Inflammatory macrophage treated with lipopolysaccharide for 1 hour (primary cell): ENCODE data around the gene CDK10.
"Not testable (repeated sequence)": the region's sequence is repeated elsewhere in the genome, so short reads cannot be mapped to it uniquely, and the experiment has no call there.

Experiments
- DNase-seq, 2 donors: peaks; one replicate each; pipeline ENCODE4 v3.0.0-alpha.2; 2020 to 2022

CDK10 gene

DNA sequence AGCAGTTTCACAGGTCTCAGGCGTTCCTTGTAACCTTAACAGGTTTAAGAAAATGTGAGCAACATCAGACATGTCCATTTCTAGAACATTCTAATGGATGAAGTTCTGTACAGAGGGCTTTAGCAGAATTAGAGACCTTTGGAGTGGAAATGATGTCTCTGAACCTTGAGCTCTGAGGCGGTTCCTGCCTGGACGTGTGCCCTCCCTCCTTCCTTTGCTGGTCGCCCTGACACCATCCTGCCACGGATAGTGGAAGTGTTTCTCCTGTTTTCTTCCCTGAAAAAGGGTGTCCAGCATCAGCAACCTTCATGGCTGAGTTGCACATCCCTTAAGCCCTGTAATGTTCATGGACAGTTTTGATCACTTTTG, 17.7 kb upstream of the CDK10 start:
- DNase-seq = no peak

DNA sequence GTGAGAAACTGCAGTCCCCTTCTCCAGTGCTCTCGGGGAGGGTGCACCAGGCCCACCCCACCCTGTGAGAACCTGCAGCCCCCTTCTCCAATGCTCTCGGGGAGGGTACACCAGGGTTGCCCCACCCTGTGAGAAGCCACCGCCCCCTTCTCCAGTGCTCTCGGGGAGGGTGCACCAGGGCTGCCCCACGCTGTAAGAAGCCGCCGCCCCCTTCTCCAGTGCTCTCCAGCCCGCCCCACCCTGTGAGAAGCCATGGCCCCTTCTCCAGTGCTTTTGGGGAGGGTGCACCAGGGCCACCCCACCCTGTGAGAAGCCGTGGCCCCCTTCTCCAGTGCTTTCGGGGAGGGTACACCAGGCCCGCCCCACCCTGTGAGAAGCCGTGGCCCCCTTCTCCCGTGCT, 16.7 kb upstream of the CDK10 start:
- DNase-seq = no peak

DNA sequence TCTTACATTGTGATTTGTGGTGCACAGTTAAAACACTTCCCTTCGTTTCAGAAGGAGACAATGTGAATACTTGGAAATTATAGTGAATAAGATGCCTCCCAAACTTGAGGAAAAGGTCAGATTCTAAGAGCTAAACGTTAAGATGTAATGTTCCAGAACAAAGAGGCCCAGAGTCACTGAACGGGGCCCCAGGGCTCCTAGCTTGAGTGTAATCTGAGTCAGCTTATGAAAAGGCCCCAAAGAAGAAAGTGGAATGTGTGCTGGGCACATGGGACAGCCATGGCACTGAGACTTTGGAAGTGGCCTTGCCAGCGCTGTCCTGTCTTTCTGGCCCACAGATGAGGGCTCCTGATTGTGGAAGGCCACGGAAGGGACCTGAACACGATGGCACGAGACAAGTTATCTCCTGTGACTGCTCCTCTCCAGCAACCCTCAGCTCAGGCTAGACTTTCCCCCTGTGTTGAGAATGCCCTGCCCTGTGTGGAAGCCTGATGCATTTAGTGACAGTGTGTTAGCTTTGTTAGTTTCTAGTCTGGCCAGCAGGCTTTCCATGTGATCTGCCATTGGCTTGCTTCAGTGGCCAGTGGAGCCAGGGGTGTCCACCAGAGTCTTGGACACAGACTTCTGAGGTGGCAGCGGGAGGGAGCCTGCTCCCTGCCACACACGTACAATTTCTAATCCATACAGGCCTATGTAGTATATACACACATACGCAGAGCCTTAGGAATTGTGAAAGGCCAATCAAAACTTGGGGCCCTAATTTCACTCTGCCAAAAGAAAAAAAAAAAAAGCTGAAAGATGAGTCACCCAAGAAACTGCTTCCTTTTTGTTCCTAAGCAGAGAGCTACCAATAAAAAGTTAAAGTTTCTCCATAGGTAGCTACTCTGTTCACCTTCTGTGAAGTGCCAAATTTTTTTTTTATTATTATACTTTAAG, 15.7 kb upstream of the CDK10 start:
- no peak for DNase-seq

DNA sequence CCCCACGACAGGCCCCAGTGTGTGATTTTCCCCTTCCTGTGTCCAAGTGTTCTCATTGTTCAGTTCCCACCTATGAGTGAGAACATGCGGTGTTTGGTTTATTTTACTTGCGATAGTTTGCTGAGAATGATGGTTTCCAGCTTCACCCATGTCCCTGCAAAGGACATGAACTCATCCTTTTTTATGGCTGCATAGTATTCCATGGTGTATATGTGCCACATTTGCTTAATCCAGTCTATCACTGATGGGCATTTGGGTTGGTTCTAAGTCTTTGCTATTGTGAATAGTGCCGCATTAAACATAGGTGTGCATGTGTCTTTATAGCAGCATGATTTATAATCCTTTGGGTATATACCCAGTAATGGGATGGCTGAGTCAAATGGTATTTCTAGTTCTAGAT, 14.9 kb upstream of the CDK10 start:
- not testable (repeated sequence) for DNase-seq

DNA sequence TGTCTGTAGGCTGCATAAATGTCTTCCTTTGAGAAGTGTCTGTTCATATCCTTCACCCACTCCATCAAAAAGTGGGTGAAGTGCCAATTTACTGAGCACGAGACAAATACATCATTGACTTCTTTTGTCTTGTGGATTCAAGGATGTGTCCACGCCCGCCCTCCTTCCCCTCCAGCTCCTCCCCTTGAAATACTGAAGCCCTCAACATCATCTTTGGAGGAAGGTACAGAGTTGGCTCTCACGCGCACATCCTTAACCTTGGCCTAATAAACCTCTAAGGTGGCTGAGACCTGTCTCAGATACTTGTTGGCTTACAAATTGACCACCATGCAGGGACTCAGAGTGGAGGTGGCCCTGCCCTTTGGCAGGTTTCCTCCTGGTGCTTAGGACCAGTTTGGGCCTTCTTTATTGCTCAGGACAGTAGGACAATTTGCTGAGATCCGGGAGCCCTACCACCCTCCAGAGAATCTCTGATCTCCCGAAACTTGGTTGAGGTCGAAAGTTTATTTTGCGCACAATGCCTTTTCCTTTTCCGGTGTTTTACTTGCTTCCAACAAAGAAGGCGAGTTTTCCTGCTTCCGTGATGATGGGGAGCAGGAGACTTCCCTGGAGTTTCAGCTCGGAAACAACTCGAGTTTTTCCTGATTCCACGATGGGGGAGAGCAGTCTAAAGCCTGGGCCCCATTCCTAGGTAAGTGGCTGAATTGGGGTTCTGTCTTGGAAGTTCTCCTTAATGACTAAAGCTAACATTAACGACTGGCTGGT, 14.1 kb upstream of the CDK10 start:
- no peak for DNase-seq

DNA sequence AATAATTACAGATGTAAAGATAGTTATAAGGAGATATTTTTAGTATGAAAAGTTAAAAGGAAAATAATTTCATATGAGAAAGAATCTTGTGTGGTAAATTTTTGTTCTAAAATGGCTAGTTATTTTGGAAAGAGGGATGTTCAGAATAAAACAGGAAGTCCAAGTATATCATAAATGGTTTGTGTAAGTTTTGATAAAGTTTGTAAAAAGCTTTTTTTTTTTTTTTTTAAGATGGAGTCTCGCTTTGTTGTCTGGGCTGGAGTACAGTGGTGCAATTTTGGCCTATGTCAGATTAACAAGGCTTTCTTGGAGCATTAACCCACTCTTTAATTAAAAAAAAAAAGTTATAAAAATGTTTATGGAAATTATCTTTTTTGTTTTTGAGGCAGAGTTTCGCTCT, 8.2 kb upstream of the CDK10 start:
- DNase-seq = no peak

DNA sequence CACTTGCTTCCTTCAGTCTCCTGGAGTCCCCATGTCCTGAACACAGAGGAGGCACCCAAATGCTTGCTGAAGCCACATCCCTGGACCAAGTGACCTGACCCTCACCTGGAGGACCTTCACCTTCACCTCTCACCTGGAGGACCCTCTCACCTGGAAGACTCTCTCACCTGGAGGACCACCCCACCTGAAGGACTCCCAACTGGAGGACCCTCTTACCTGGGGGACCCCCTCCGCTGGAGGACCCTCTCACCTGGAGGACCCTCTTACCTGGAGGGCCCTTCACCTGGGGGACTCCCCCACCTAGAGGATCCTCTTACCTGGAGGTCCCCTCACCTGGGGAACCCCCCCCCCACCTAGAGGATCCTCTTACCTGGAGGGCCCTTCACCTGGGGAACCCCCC, 573 bp upstream of the CDK10 start:
- no peak for DNase-seq

DNA sequence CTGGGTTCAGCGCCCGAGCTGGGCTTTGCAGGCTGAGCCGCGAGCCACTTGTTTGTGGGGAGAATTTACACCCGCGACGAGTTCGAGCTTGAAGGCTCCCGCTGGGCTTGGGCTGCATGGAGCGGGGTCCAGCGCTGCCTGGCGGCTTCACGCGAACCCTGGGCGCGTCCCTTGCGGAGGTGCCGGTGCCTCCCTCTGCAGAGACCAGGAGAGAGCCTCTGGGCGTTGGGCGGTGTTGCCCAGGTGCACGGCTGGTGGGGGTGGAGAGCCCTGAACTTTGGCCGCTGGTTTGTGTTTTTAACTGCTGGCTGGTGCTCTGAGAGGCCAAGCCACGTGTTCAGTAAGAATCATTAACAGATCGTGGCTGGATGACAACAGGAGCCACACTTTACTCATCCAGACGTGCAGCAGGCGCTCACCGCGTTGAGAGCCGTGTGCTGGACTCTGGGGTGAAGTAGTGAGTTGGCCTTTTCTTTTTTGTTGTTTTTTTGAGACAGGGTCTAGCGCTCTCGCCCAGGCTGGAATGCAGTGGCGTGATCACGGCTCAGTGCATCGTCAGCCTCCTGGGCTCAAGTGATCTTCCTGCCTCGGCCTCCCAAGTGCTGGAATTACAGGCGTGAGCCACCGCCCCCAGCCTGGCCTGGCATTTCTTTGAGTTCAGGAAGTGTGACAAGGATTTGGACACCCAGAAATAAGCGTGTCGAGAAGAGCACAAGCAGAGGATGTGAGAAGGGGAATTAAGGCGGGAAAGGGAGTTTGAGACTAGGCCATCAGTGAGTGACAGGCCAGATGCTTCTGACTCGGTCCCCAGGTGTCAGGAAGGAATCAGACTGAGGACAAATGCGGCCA, 827 bp downstream of the CDK10 start:
- DNase-seq = no peak

DNA sequence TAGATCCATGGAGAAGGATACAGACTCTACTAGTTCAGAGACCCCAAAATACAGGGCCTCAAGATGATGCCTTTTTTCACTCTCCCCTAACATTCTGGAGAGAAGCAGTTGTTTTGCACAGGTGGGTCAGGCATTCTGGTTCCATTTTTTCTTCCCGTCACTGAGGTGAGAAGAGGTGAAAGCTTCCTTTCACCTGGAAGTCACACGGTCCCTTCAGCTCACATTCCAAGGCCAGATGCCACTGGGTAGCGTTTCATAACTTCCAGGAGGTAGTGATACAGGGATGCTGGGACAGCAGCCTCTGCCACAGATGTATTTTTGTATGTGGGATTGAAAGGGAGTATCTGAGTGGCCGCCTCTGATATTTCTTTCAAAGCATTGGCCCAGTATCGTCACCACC, 1.9 kb downstream of the CDK10 start:
- DNase-seq = no peak

DNA sequence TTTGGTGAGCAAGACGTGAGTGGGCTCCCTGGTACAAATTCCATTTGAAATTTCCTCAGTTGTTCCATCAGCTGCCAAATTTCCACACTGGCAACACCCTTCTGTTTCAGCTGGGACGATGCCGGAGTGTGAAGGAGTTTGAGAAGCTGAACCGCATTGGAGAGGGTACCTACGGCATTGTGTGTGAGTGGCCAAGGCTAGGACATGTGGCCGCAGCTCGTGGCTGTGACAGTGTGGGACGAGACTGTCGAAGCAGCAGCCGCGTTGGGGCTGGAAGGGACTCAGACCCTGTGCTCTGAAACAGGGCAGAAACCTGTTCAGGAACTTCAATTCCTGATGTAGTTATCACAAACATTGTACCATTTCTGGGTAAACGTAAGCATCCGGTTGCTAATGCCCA, 2.7 kb downstream of the CDK10 start:
- no peak for DNase-seq

DNA sequence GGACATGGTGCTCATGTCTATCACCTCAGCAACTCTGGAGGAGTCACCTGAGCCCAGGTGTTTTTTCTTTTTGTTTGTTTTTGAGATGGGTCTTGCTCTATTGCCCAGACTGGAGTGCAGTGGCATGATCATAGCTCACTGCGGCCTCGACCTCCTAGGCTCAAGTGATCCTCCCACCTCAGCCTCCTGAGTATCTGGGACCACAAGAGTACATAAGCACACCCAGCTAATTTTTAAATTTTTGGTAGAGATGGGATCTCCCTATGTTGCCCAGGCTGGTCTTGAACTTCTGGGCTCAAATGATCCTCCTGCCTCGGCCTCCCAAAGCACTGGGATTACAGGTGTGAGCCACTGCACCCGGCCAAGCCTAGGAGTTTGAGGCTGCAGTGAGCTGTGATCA, 3.1 kb downstream of the CDK10 start:
- DNase-seq = not testable (repeated sequence)

DNA sequence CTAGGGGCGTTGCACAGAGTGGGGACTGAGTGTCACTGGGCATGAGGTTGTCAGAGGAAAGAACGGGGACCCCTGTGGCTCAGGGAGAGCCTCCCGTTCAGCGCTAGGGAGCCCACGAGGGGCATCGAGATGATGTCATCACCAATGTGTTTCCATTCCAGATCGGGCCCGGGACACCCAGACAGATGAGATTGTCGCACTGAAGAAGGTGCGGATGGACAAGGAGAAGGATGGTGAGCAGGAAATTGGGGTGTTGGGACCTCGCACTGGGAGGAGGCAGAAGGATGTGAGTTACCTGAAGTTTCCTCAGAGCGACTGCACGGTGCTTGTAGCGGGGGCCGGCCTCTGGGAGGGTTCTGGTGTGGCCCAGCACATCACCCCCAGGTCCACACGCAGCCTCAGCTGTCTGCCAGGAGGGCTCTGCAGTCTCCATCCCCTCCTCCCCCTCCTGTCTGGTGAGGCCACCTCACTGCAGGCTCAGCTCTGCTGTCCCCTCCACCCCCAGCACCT, 4.0 kb downstream of the CDK10 start:
- no peak for DNase-seq

DNA sequence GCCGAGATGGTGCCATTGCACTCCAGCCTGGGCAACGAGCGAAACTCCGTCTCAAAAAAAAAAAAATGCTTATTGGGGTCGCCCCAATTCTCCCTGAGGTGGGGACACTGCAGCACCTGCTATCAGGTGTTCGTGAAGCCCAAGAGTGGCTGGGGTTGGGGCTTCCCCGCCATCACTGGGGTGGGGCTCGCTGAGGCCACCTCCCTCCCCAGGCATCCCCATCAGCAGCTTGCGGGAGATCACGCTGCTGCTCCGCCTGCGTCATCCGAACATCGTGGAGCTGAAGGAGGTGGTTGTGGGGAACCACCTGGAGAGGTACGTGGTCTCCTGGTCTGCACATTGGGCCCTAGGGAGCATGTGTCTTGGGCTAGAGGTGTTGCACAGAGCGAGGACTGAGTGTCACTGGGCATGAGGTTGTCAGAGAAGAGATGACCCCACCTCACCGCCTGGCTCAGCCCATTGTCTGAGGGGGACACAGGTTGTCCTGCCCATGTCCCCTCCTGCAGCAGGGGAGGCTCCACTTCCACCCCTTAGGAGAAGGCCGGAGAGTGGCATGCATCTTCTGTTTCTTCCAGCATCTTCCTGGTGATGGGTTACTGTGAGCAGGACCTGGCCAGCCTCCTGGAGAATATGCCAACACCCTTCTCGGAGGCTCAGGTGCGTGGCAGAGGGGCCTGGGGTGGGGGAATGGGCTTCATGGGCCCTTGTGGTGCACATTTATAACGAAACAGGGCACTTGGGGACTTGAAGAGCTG, 4.9 kb downstream of the CDK10 start:
- no peak for DNase-seq

DNA sequence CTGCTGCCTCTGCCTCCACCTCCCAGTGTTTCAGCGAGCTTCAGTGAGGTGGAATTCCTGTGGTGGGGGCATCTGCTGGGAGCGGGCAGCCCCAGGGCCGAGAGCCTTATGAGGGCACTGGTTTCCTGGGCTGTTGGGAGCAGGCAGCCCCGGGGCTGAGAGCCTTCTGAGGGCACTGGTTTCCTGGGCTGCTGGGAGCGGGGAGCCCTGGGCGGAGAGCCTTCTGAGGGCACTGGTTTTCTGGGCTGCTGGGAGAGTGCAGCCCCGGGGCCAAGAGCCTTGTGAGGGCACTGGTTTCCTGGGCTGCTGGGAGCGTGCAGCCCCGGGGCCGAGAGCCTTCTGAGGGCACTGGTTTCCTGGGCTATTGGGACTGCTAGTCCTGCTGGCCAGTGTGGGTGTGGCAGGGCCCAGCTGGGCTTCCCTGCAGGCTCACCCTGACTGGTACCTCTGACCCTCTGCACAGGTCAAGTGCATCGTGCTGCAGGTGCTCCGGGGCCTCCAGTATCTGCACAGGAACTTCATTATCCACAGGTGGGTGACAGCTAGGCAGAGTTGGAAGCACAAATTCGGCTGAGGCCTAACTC, 5.6 kb downstream of the CDK10 start:
- no peak for DNase-seq

DNA sequence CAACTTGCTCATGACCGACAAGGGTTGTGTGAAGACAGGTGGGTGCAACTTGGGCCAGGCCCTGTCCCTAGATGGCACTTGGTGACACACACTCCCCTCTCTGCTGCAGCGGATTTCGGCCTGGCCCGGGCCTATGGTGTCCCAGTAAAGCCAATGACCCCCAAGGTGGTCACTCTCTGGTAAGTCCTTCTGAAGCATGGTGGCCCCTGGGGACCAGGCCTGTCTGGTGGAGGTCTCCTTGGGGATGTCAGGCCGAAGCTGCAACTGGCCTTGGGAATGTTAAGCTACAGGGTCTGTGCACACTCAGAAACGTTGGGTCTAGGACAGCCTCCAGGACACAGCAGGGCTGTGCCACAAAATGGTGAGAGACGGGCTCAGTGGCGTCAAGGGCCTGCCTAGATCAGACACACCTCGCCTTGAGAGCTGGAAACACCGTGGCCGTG, 6.8 kb downstream of the CDK10 start:
- no peak for DNase-seq

DNA sequence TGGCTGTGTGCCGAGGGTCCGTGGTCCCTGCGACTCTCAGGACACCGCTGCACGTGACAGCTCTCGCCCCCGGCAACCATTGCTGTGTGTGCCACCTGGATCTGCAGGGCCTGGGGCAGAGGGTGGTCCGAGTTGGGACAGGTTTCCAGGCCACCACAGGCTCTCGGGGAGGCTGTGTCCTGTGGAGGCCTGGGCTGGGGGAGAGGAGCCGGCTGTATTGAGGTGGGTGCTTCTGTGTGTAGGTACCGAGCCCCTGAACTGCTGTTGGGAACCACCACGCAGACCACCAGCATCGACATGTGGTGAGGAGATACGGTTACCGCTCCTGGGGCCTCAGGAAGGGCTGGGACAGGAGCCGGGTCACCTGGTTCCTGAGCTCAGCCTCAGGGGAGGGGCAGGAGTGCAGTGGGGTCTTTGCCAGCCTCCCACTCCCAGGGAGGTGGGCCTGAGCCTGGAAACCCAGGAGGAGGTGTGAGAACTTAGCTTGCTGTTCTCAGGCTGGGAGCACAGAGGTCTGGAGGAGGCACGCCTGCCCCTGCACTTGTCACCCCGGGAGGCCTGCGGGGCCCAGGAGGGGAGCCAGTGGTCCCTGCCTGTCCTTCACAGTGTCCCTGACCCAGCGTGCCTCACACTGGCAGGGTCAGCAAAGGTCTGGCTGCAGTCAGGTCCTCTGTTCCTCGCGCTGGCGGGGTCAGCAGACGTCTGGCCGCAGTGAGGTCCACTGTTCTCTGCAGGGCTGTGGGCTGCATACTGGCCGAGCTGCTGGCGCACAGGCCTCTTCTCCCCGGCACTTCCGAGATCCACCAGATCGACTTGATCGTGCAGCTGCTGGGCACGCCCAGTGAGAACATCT, 7.7 kb downstream of the CDK10 start:
- no peak for DNase-seq

DNA sequence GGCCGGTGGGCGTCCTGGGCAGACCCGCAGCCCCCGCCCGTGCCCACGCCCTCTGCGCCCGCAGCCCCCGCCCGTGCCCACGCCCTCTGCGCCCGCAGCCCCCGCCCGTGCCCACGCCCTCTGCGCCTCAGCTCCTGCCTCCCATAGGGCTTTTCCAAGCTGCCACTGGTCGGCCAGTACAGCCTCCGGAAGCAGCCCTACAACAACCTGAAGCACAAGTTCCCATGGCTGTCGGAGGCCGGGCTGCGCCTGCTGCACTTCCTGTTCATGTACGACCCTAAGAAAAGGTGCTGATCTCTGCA, 8.2 kb downstream of the CDK10 start:
- not testable (repeated sequence) for DNase-seq

DNA sequence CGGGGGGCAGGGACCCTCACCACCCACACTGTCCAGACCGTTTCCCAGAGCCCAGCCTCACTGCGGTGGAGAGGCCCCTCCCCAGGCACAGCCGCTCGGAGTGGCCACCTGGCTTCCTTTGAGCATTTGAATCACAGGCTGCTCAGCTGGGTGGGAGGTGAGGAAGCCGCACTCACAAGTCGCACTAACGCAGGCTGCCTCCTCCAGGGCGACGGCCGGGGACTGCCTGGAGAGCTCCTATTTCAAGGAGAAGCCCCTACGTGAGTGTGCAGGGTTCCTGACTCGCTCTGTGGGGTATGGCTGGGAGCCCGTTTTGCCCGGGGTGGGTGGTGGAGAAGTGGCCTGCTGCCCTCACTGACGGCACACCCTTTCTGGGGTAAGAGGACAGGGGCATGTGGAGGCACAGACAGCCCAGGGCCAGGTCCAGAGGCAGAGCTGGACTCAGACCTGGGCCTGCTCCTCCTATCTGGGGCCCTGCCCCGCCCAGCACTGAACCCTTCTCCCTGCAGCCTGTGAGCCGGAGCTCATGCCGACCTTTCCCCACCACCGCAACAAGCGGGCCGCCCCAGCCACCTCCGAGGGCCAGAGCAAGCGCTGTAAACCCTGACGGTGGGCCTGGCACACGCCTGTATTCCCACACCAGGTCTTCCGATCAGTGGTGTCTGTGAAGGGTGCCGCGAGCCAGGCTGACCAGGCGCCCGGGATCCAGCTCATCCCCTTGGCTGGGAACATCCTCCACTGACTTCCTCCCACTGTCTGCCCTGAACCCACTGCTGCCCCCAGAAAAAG, 8.8 kb downstream of the CDK10 start:
- no peak for DNase-seq

DNA sequence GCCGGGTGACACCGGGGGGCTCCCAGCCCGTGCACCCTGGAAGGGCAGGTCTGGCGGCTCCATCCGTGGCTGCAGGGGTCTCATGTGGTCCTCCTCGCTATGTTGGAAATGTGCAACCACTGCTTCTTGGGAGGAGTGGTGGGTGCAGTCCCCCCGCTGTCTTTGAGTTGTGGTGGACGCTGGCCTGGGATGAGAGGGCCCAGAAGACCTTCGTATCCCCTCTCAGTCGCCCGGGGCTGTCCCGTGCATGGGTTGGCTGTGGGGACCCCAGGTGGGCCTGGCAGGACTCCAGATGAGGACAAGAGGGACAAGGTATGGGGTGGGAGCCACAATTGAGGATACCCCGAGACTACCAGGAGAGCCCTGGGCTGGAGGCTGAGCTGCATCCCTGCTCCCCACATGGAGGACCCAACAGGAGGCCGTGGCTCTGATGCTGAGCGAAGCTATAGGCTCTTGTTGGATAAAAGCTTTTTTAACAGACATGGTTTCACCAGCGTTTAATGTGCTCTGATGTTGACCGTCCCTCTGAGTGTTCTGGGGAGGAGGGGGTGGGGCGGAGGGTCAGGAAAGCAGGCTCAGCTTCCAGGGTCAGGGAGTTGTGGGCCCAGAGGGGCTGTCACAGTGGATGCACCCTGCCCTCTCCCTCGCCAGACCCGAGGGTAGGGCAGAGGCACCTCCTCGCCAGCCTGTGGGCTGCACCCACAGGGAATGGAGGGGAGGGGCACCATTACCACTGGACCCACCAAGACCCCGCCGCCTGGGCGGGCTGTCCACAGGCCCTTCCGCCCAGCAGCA, 9.6 kb downstream of the CDK10 start:
- no peak for DNase-seq
